ENCODE results near the gene GPC6.

GRCh38 chr13:93956426-93956825, 729.8 kb downstream of the GPC6 start:
- TF ChIP-seq POLR2A (IDR thresholded peaks at IDR 0.05) = no peak
- no peak for TF ChIP-seq CTCF (IDR thresholded peaks at IDR 0.05)

All from vagina (tissue), 2 donors.